ENCODE results near the gene GGA3.

The GGA3 gene

DNA sequence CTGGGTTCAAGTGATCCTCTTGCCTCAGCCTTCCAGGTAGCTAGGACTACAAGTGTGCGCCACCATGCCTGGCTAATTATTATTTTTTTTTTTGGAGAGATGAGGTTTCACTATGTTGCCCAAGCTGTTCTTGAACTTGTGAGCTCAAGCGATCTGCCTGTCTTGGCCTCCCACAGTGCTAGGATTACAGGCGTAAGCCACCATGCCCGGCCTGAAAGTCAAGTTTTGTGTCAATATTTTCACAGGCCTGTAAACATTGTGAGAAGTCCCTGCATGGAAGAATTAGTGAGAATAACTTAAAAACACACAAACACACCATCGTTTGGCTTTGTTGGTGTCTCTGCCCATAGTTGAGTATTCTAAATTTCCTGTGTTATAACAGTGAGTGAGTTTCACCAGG is 33.7 kb downstream of the GGA3 start:
- Histone ChIP-seq H3K9me2 (ENCODE audit: low read depth, low read length) (no peaks in the 10 kb centered on the region), H3F3A (ENCODE audit: insufficient read depth, low read length) (no peaks in the 10 kb centered on the region), H3K4me3 (ENCODE audit: low read depth, low read length, poor library complexity, severe bottlenecking) (no peak overlapping the region), H3K27ac (ENCODE audit: low read depth, low read length, poor library complexity, severe bottlenecking) (no peak overlapping the region), H4K20me1 (ENCODE audit: insufficient read depth, low read length) (no peaks in the 10 kb centered on the region), H2AFZ (ENCODE audit: low read length) (no peak overlapping the region), H3K27me3 (ENCODE audit: insufficient read depth, low read length) (no peaks in the 10 kb centered on the region), H3K79me2 (ENCODE audit: insufficient read depth, low read length) (no peaks in the 10 kb centered on the region), H3K4me2 (ENCODE audit: low read length) (no peak overlapping the region), H3K9me3 (ENCODE audit: low read length) (no peaks in the 10 kb centered on the region), H3K9ac (ENCODE audit: low read length) (no peak overlapping the region), H3K4me1 (ENCODE audit: insufficient read depth, low read length, severe bottlenecking) (no peaks in the 10 kb centered on the region), H3K36me3 (ENCODE audit: insufficient read depth, low read length) (peaks cover 87% of the 10 kb centered on the region)
- no peak for TF ChIP-seq EZH2 (IDR thresholded peaks at IDR 0.05; ENCODE audit: borderline replicate concordance, low read length)
- TF ChIP-seq, protein P1, sequence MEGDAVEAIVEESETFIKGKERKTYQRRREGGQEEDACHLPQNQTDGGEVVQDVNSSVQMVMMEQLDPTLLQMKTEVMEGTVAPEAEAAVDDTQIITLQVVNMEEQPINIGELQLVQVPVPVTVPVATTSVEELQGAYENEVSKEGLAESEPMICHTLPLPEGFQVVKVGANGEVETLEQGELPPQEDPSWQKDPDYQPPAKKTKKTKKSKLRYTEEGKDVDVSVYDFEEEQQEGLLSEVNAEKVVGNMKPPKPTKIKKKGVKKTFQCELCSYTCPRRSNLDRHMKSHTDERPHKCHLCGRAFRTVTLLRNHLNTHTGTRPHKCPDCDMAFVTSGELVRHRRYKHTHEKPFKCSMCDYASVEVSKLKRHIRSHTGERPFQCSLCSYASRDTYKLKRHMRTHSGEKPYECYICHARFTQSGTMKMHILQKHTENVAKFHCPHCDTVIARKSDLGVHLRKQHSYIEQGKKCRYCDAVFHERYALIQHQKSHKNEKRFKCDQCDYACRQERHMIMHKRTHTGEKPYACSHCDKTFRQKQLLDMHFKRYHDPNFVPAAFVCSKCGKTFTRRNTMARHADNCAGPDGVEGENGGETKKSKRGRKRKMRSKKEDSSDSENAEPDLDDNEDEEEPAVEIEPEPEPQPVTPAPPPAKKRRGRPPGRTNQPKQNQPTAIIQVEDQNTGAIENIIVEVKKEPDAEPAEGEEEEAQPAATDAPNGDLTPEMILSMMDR (IDR thresholded peaks at IDR 0.05; ENCODE audit: low read length): no peak

DNA sequence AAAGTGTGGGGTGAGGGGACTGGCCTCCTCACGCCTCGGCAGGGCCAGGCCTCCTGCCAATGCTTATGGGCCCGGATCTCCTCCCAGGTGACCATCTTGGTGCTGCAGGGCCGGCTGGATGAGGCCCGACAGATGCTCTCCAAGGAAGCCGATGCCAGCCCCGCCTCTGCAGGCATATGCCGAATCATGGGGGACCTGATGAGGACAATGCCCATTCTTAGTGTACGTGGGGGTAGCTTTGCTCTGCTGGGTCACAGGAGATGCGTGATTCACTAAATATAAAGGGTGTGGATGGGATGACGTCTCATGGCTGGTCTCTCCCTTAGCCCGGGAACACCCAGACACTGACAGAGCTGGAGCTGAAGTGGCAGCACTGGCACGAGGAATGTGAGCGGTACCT is 36.4 kb downstream of the GGA3 start:
- Histone ChIP-seq H2AFZ (ENCODE audit: low read length) (no peak overlapping the region), H3K4me2 (ENCODE audit: low read length) (no peak overlapping the region), H3K9me3 (ENCODE audit: low read length) (no peaks in the 10 kb centered on the region), H3K27ac (ENCODE audit: low read depth, low read length, poor library complexity, severe bottlenecking) (no peak overlapping the region), H4K20me1 (ENCODE audit: insufficient read depth, low read length) (no peaks in the 10 kb centered on the region), H3K9me2 (ENCODE audit: low read depth, low read length) (no peaks in the 10 kb centered on the region), H3F3A (ENCODE audit: insufficient read depth, low read length) (no peaks in the 10 kb centered on the region), H3K9ac (ENCODE audit: low read length) (no peak overlapping the region), H3K4me3 (ENCODE audit: low read depth, low read length, poor library complexity, severe bottlenecking) (no peak overlapping the region), H3K79me2 (ENCODE audit: insufficient read depth, low read length) (no peaks in the 10 kb centered on the region), H3K27me3 (ENCODE audit: insufficient read depth, low read length) (no peaks in the 10 kb centered on the region), H3K36me3 (ENCODE audit: insufficient read depth, low read length) (peaks cover 77% of the 10 kb centered on the region), H3K4me1 (ENCODE audit: insufficient read depth, low read length, severe bottlenecking) (no peaks in the 10 kb centered on the region)
- TF ChIP-seq EZH2 (IDR thresholded peaks at IDR 0.05; ENCODE audit: borderline replicate concordance, low read length): no peak
- TF ChIP-seq, protein P1 (IDR thresholded peaks at IDR 0.05; ENCODE audit: low read length): no peak

DNA sequence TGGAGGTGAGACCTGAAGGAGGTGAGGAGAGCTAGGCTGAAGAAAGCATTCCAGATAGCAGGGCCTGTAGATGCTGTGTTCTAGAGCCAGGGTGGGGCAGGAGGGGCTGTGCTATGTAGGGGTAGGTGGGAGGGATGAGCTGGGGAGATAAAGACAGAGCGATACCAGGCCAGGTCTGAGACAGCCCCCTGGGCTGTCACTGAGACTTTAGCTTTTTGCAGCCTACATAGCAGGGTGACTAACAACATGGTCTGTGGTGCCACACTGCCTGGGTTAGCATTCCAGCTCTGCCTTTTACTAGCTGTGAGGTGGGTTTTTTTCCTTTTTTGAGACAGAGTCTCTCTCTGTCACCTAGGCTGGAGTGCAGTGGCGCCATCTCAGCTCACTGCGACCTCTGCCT is 41.6 kb downstream of the GGA3 start:
- no peak overlapping the region for H3K4me3 ChIP-seq (ENCODE audit: low read depth, low read length, poor library complexity, severe bottlenecking)
- H3K36me3 ChIP-seq (ENCODE audit: insufficient read depth, low read length): peaks cover 80% of the 10 kb centered on the region
- TF ChIP-seq EZH2 (IDR thresholded peaks at IDR 0.05; ENCODE audit: borderline replicate concordance, low read length): no peak
- TF ChIP-seq, protein P1 (IDR thresholded peaks at IDR 0.05; ENCODE audit: low read length): no peak

More for the DNA sequence above, 41.6 kb downstream of the GGA3 start:
- Histone ChIP-seq H3K27me3 (ENCODE audit: insufficient read depth, low read length) (no peaks in the 10 kb centered on the region), H4K20me1 (ENCODE audit: insufficient read depth, low read length) (no peaks in the 10 kb centered on the region), H3K9me2 (ENCODE audit: low read depth, low read length) (no peaks in the 10 kb centered on the region), H3K27ac (ENCODE audit: low read depth, low read length, poor library complexity, severe bottlenecking) (no peak overlapping the region), H3K9me3 (ENCODE audit: low read length) (no peaks in the 10 kb centered on the region), H3K79me2 (ENCODE audit: insufficient read depth, low read length) (no peaks in the 10 kb centered on the region), H2AFZ (ENCODE audit: low read length) (no peak overlapping the region), H3K4me1 (ENCODE audit: insufficient read depth, low read length, severe bottlenecking) (no peaks in the 10 kb centered on the region), H3K4me2 (ENCODE audit: low read length) (no peak overlapping the region), H3F3A (ENCODE audit: insufficient read depth, low read length) (no peaks in the 10 kb centered on the region), H3K9ac (ENCODE audit: low read length) (no peak overlapping the region)

Data from OCI-LY1 (cell line).